Calu3 (cell line): ENCODE data around the gene CSRNP3. TPM values are rescaled to one million over a fixed set of nuclear protein-coding genes. Genes with fewer than 3 reads are reported as not detected.

Experiments
- BruUV-seq: library from RNA; stranded (reverse); fragments of 400-500 nt; replicated peaks from 2 replicates; lab custom pipeline; 2021; lab: Mats Ljungman, UMichigan
- CTCF ChIA-PET: fragments of 300-600 bp; sonication (Branson Sonifier 250); formaldehyde crosslinking; loops from one replicate; lab custom pipeline; 2022; ENCODE audit warnings: antibody characterized with exemption; lab: Charles Lee
- DNase-seq: peaks from one replicate; pipeline ENCODE4 v3.0.0; 2022
- H3K27ac Mint-ChIP-seq: one replicate; pipeline ENCODE4 v1.8.0; 2022; ENCODE audit warnings: mixed read lengths; ENCODE audit not compliant: unreplicated experiment
- H3K27me3 Mint-ChIP-seq: one replicate; pipeline ENCODE4 v1.8.0; 2022; ENCODE audit warnings: mixed read lengths; ENCODE audit not compliant: unreplicated experiment
- H3K36me3 Mint-ChIP-seq: one replicate; pipeline ENCODE4 v1.8.0; 2022; ENCODE audit warnings: mild to moderate bottlenecking, moderate library complexity, mixed read lengths; ENCODE audit not compliant: insufficient read depth, unreplicated experiment
- H3K4me1 Mint-ChIP-seq: one replicate; pipeline ENCODE4 v1.8.0; 2022; ENCODE audit warnings: mild to moderate bottlenecking, low read depth, mixed read lengths; ENCODE audit not compliant: unreplicated experiment
- H3K4me3 Mint-ChIP-seq: one replicate; pipeline ENCODE4 v1.8.0; 2022; ENCODE audit warnings: mild to moderate bottlenecking, low read depth, moderate library complexity, mixed read lengths; ENCODE audit not compliant: unreplicated experiment
- H3K9me3 Mint-ChIP-seq: one replicate; pipeline ENCODE4 v1.8.0; 2022; ENCODE audit warnings: low read depth, mixed read lengths; ENCODE audit not compliant: unreplicated experiment
- intact Hi-C: fragments of 100-400 bp; cut with micrococcal nuclease; formaldehyde crosslinking; loops from one replicate; pipeline ENCODE4 v1.10.0; 2022; ENCODE audit not compliant: unreplicated experiment
- total RNA-seq: library from RNA; stranded (reverse); gene quantifications from 2 replicates; pipeline ENCODE4 v1.2.3, GENCODE V29; 2022
- TF ChIP-seq, protein P1 (sequence below): fragments of 200-600 bp; IDR thresholded peaks from one replicate; pipeline ENCODE4 v1.8.0; 2022; ENCODE audit warnings: antibody characterized with exemption; ENCODE audit not compliant: unreplicated experiment

CSRNP3 gene
- total RNA-seq, 1 experiment from 2014 or later: 1.8 TPM

DNA sequence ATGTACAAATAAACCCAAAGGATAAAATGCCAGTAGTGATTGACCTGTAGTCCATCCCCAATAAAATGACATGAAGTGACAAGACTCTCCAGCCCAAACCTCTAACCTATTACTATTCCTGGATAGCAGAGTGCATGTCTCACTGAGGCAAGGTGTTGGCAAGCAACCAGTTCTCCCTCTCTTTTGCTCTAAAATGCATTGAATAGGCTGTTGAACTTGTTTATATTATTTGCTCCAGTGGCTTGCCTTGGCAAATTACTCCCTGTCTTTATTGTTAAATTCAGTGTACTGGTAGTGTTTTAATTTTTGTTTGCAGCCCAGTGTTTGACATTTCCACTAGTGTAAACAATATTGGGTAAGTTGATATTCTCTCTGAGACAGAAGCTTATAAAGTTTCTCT is 70.5 kb downstream of the CSRNP3 start:
- intact Hi-C loops: no loop called here
- Mint-ChIP-seq H3K9me3 (no peaks in the 10 kb centered on the region), H3K4me3 (no peak overlapping the region), H3K4me1 (no peaks in the 10 kb centered on the region), H3K27ac (no peak overlapping the region), H3K36me3 (no peaks in the 10 kb centered on the region), H3K27me3 (no peaks in the 10 kb centered on the region)
- CTCF ChIA-PET: no interaction called here
- no TSS peak for BruUV-seq
- no peak for DNase-seq
- TF ChIP-seq, protein P1, sequence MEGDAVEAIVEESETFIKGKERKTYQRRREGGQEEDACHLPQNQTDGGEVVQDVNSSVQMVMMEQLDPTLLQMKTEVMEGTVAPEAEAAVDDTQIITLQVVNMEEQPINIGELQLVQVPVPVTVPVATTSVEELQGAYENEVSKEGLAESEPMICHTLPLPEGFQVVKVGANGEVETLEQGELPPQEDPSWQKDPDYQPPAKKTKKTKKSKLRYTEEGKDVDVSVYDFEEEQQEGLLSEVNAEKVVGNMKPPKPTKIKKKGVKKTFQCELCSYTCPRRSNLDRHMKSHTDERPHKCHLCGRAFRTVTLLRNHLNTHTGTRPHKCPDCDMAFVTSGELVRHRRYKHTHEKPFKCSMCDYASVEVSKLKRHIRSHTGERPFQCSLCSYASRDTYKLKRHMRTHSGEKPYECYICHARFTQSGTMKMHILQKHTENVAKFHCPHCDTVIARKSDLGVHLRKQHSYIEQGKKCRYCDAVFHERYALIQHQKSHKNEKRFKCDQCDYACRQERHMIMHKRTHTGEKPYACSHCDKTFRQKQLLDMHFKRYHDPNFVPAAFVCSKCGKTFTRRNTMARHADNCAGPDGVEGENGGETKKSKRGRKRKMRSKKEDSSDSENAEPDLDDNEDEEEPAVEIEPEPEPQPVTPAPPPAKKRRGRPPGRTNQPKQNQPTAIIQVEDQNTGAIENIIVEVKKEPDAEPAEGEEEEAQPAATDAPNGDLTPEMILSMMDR: no peak

DNA sequence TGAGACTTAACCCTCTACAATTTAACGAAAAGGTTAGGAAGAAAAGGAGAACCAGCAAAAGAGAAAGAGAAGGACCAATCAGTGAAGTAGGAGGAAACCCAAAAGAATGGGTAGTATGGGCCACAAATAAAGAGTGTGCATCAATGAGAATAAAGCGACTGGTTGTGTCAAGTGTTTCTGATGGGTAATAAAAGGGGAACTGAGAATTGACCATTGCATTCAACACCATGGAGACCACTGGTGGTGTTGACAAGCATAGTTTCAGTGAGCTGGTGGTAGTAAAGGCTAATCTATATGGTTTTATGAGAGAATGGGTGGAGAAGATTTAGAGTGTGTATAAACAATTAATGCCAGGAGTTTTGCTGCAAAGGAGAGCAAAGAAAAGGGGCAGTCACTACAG is 75.4 kb downstream of the CSRNP3 start:
- no peaks in the 10 kb centered on the region for H3K4me1 Mint-ChIP-seq
- no peak overlapping the region for H3K27ac Mint-ChIP-seq
- no peaks in the 10 kb centered on the region for H3K36me3 Mint-ChIP-seq
- H3K4me3 Mint-ChIP-seq: no peak overlapping the region
- BruUV-seq: no TSS peak
- CTCF ChIA-PET: no interaction called here
- H3K27me3 Mint-ChIP-seq: no peaks in the 10 kb centered on the region
- TF ChIP-seq, protein P1: no peak
- H3K9me3 Mint-ChIP-seq: no peaks in the 10 kb centered on the region
- DNase-seq: no peak
- intact Hi-C loops: no loop called here

DNA sequence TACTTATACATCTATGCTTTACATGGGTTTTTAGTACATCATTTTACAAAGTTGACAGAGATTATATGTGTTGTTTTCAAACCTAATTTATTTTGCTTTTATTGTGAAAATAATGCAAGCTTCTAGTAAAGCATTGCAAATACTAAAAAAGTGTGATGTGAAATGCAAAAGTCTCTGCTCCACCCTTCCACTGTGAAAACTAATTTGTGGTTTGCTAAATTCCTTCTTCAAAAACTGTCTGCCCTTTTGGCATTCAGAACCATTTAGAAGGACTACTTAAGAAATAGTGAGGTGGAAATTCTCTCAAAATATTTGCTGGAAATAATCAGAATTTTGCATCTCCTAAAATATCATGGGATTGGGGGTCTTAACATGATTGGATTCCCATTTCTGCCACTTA is 78.4 kb downstream of the CSRNP3 start:
- Mint-ChIP-seq H3K9me3 (no peaks in the 10 kb centered on the region), H3K36me3 (no peaks in the 10 kb centered on the region), H3K4me3 (no peak overlapping the region), H3K27me3 (no peaks in the 10 kb centered on the region), H3K27ac (no peak overlapping the region), H3K4me1 (no peaks in the 10 kb centered on the region)
- TF ChIP-seq, protein P1: no peak
- CTCF ChIA-PET: no interaction called here
- BruUV-seq: no TSS peak
- intact Hi-C loops: no loop called here
- no peak for DNase-seq

DNA sequence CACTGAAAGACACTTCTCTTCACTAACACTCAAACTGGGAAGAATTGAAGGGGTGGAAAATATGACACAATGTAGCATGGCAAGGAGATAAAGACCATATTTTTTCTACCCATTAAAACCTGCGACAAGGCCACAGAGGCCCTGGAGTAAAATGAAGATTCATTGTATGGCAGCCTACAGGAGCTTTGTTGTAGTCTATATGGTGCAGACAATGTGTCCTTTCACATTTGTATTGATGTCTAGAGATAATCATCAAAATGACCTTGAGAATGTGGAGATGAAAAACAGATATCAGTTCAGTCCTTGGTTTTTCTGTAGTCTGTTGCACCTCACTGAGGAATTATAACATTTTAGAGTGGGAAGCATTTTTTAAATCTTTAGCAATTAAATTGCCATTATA is 80.1 kb downstream of the CSRNP3 start:
- no peak overlapping the region for H3K27ac Mint-ChIP-seq
- intact Hi-C loops: no loop called here

More for the DNA sequence above, 80.1 kb downstream of the CSRNP3 start:
- Mint-ChIP-seq H3K36me3 (no peaks in the 10 kb centered on the region), H3K4me1 (no peaks in the 10 kb centered on the region), H3K9me3 (no peaks in the 10 kb centered on the region), H3K27me3 (no peaks in the 10 kb centered on the region), H3K4me3 (no peak overlapping the region)
- CTCF ChIA-PET: no interaction called here
- BruUV-seq: no TSS peak
- no peak for DNase-seq
- TF ChIP-seq, protein P1: no peak
